Trophoblast cell (in vitro differentiated cells and primary cell): ENCODE measurements around the gene TMEM263.
"Not testable (repeated sequence)": the region's sequence is repeated elsewhere in the genome, so short reads cannot be mapped to it uniquely, and the experiment has no call there.

Source experiments
- DNase-seq, 2 donors: peaks; one replicate each; pipeline ENCODE4 v3.0.0-alpha.2; 2016
- H2AFZ ChIP-seq: 2 replicates; pipeline ENCODE4 v1.6.1; 2013; ENCODE audit warnings: low read length, moderate library complexity, mild to moderate bottlenecking; ENCODE audit not compliant: insufficient read depth, poor library complexity
- H2AK5ac ChIP-seq: 2 replicates; pipeline ENCODE4 v1.6.1; 2013; ENCODE audit warnings: mild to moderate bottlenecking, low read length
- H2BK120ac ChIP-seq: 2 replicates; pipeline ENCODE4 v1.6.1; 2013; ENCODE audit warnings: low read length, mild to moderate bottlenecking, moderate library complexity; ENCODE audit not compliant: insufficient read depth, poor library complexity
- H2BK12ac ChIP-seq: 2 replicates; pipeline ENCODE4 v1.6.1; 2013; ENCODE audit warnings: mild to moderate bottlenecking, low read length, moderate library complexity
- H2BK5ac ChIP-seq: 2 replicates; pipeline ENCODE4 v1.6.1; 2013; ENCODE audit warnings: low read length, low read depth, moderate library complexity, mild to moderate bottlenecking; ENCODE audit not compliant: poor library complexity
- H3K14ac ChIP-seq: 2 replicates; pipeline ENCODE4 v1.6.1; 2013; ENCODE audit warnings: mild to moderate bottlenecking, low read length
- H3K18ac ChIP-seq: 2 replicates; pipeline ENCODE4 v1.6.1; 2013; ENCODE audit warnings: mild to moderate bottlenecking, low read length
- H3K23ac ChIP-seq: 2 replicates; pipeline ENCODE4 v1.6.1; 2013; ENCODE audit warnings: low read length
- H3K27ac ChIP-seq: 2 replicates; pipeline ENCODE4 v1.5.1; 2013; ENCODE audit warnings: low read depth, mild to moderate bottlenecking, inconsistent platforms, low read length, moderate library complexity
- H3K27me3 ChIP-seq: 2 replicates; pipeline ENCODE4 v1.6.1; 2013; ENCODE audit warnings: inconsistent platforms, mild to moderate bottlenecking, low read length, moderate library complexity; ENCODE audit not compliant: insufficient read depth
- H3K36me3 ChIP-seq, 2 experiments: 1 replicate in 1 of 2; 2 replicates in 1 of 2; pipeline ENCODE4 v1.6.1; 2013; ENCODE audit warnings: low read length in 2 of 2, mild to moderate bottlenecking in 2 of 2, moderate library complexity in 1 of 2; ENCODE audit not compliant: insufficient read depth in 2 of 2, control insufficient read depth in 1 of 2
- H3K4ac ChIP-seq: 2 replicates; pipeline ENCODE4 v1.6.1; 2013; ENCODE audit warnings: low read depth, mild to moderate bottlenecking, low read length, moderate library complexity
- H3K4me1 ChIP-seq, 2 experiments: 1 replicate in 1 of 2; 2 replicates in 1 of 2; pipeline ENCODE4 v1.6.1; 2013; ENCODE audit warnings: low read length in 2 of 2, mild to moderate bottlenecking in 2 of 2, moderate library complexity in 1 of 2; ENCODE audit not compliant: insufficient read depth in 2 of 2, control insufficient read depth in 1 of 2
- H3K4me2 ChIP-seq: 2 replicates; pipeline ENCODE4 v1.6.1; 2013; ENCODE audit warnings: inconsistent platforms, mild to moderate bottlenecking, low read length, moderate library complexity
- H3K4me3 ChIP-seq: 2 replicates; pipeline ENCODE4 v1.5.1; 2013; ENCODE audit warnings: mild to moderate bottlenecking, low read depth, low read length, inconsistent platforms
- H3K79me1 ChIP-seq: one replicate; pipeline ENCODE4 v1.6.1; 2013; ENCODE audit warnings: low read length
- H3K79me2 ChIP-seq: 2 replicates; pipeline ENCODE4 v1.6.1; 2013; ENCODE audit warnings: low read length, mild to moderate bottlenecking; ENCODE audit not compliant: control insufficient read depth, insufficient read depth, poor library complexity
- H3K9ac ChIP-seq: 2 replicates; pipeline ENCODE4 v1.6.1; 2013; ENCODE audit warnings: mild to moderate bottlenecking, low read length
- H3K9me3 ChIP-seq: 2 replicates; pipeline ENCODE4 v1.6.1; 2013; ENCODE audit warnings: low read depth, mild to moderate bottlenecking, control low read depth, inconsistent platforms, low read length; ENCODE audit not compliant: insufficient read depth
- H4K12ac ChIP-seq: 2 replicates; pipeline ENCODE4 v1.6.1; 2013; ENCODE audit warnings: low read depth, mild to moderate bottlenecking, low read length, moderate library complexity
- H4K8ac ChIP-seq: 2 replicates; pipeline ENCODE4 v1.6.1; 2013; ENCODE audit warnings: low read depth, mild to moderate bottlenecking, low read length, moderate library complexity
- H4K91ac ChIP-seq: one replicate; pipeline ENCODE4 v1.6.1; 2013; ENCODE audit warnings: low read depth, mild to moderate bottlenecking, low read length, moderate library complexity
- WGBS: extraction: QIAGEN DNeasy Blood & Tissue Kit; methylation state at CpG from one replicate; pipeline ENCODE4 v1.1.7; 2013; ENCODE audit warnings: missing lambda C conversion rate; ENCODE audit not compliant: insufficient read length, insufficient coverage; ENCODE audit errors: extremely low coverage; 5-methylcytosine and 5-hydroxymethylcytosine counted together

TMEM263 gene

GRCh38 chr12:106919910-106920544 lies 35.7 kb upstream of the TMEM263 start:
- H2BK12ac ChIP-seq, result no peak overlapping the region
- no peak overlapping the region for H3K4me2 ChIP-seq
- H3K9me3 ChIP-seq, result no peaks in the 10 kb centered on the region
- H2AFZ ChIP-seq, result no peak overlapping the region
- H3K4me1 ChIP-seq, result no peaks in the 10 kb centered on the region
- H3K18ac ChIP-seq, result no peak overlapping the region
- H2BK120ac ChIP-seq, result no peak overlapping the region
- H3K4me3 ChIP-seq, result no peak overlapping the region
- no peak overlapping the region for H2AK5ac ChIP-seq
- H3K36me3 ChIP-seq, result no peaks in the 10 kb centered on the region
- no peaks in the 10 kb centered on the region for H3K79me1 ChIP-seq
- H4K91ac ChIP-seq, result no peak overlapping the region
- no peak overlapping the region for H3K23ac ChIP-seq
- H4K12ac ChIP-seq, result no peak overlapping the region
- no peak overlapping the region for H3K4ac ChIP-seq
- WGBS, result no CpG with 5 or more reads among the region's 4 CpGs
- DNase-seq, result peak; percentile 4 to 84
- H3K9ac ChIP-seq, result no peak overlapping the region
- no peaks in the 10 kb centered on the region for H3K79me2 ChIP-seq
- no peak overlapping the region for H2BK5ac ChIP-seq
- no peak overlapping the region for H3K27ac ChIP-seq
- no peak overlapping the region for H4K8ac ChIP-seq
- H3K27me3 ChIP-seq, result no peaks in the 10 kb centered on the region
- H3K14ac ChIP-seq, result no peak overlapping the region

DNA sequence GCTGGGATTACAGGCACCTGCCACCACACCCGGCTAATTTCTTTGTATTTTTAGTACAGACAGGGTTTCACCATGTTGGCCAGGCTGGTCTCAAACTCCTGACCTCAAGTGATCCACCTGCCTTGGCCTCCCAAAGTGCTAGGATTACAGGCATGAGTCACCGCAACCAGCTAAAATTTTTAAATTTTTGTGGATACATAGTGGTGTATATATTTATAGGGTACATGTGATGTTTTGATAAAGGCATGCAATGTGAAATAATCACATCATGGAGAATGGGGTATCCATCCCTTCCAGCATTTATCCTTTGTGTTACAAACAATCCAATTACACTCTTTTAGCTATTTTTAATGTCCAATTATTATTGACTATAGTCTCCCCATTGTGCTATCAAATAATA lies 33.7 kb upstream of the TMEM263 start:
- no CpG with 5 or more reads among the region's 2 CpGs for WGBS
- not testable (repeated sequence) for H3K4ac ChIP-seq, H3K23ac ChIP-seq, H2AK5ac ChIP-seq, H3K27ac ChIP-seq, H3K4me3 ChIP-seq, H4K12ac ChIP-seq, H3K79me2 ChIP-seq, H3K14ac ChIP-seq, H3K79me1 ChIP-seq, H2BK120ac ChIP-seq, H3K9ac ChIP-seq, H2BK12ac ChIP-seq, H4K8ac ChIP-seq, H2AFZ ChIP-seq, H3K4me1 ChIP-seq, DNase-seq, H3K27me3 ChIP-seq, H3K18ac ChIP-seq, H3K9me3 ChIP-seq, H3K4me2 ChIP-seq, H2BK5ac ChIP-seq, H4K91ac ChIP-seq, H3K36me3 ChIP-seq

DNA sequence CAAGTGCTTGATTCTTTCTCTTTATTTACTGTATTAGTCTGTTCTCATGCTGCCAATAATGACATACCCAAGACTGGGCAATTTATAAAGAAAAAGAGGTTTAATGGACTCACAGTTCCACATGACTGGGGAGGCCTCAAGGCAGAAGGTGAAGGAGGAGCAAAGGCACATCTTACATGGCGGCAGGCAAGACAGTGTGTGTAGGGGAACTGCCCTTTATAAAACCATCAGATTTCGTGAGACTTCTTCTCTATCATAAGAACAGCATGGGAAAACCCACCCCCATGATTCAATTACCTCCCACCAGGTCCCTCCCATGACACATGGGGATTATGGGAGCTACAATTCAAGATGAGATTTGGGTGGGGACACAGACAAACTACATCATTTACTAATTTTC lies 32.1 kb upstream of the TMEM263 start:
- not testable (repeated sequence) for H2BK5ac ChIP-seq, H2AFZ ChIP-seq, H3K9me3 ChIP-seq, H3K79me1 ChIP-seq, H3K14ac ChIP-seq, H3K18ac ChIP-seq, H3K23ac ChIP-seq, H3K27ac ChIP-seq, H4K12ac ChIP-seq, H3K79me2 ChIP-seq, H4K8ac ChIP-seq, H3K4me2 ChIP-seq, H3K4me3 ChIP-seq, H2BK120ac ChIP-seq, H3K9ac ChIP-seq, H3K4ac ChIP-seq, H2AK5ac ChIP-seq, H3K4me1 ChIP-seq, H2BK12ac ChIP-seq, H3K36me3 ChIP-seq, H4K91ac ChIP-seq, DNase-seq, H3K27me3 ChIP-seq
- WGBS, result no CpG with 5 or more reads among the region's 2 CpGs

DNA sequence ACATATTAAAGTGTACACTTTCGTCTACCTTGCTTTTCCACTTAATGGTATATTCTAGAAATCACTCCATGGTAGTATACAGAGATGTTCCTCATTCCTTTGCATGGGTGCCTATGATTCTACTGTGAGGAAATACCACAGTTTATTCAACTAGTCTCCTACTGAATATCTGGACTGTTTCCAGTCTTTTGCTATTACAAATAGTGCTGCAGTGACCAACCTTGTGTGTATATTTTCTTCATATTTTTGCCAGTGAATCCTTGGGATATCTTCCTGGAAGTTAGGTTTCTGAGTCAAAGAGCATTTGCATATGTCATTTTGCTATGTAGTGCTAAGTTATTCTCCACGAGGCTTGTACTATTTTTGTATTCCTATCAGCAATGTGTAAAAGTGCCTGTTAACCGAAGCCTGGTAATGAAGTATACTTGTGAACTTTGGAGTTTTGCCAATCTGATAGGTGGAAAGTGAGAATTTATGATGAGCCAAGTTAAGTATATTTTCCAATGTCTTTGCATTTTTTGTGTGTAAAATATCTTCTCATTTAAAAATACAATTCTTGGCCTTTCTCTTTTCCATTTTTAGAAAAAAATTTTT lies 31.3 kb upstream of the TMEM263 start:
- Histone ChIP-seq H3K79me1 (no peaks in the 10 kb centered on the region), H3K14ac (no peak overlapping the region), H3K27me3 (no peaks in the 10 kb centered on the region), H3K9me3 (no peaks in the 10 kb centered on the region), H2BK5ac (no peak overlapping the region), H2AFZ (no peak overlapping the region), H3K4ac (no peak overlapping the region), H4K91ac (no peak overlapping the region), H3K4me1 (no peaks in the 10 kb centered on the region), H2BK12ac (no peak overlapping the region), H4K12ac (no peak overlapping the region), H2BK120ac (no peak overlapping the region), H4K8ac (no peak overlapping the region), H3K4me3 (no peak overlapping the region), H3K23ac (no peak overlapping the region), H2AK5ac (no peak overlapping the region), H3K4me2 (no peak overlapping the region), H3K27ac (no peak overlapping the region), H3K79me2 (no peaks in the 10 kb centered on the region), H3K9ac (no peak overlapping the region), H3K36me3 (no peaks in the 10 kb centered on the region), H3K18ac (no peak overlapping the region)
- DNase-seq, result no peak
- WGBS, result no CpG with 5 or more reads among the region's 3 CpGs
